ENCODE data around the gene SERPINA1. TPM values are rescaled to one million over a fixed set of nuclear protein-coding genes. Genes with fewer than 3 reads are reported as not detected.
A peak's percentile ranks its signal among the peaks of the same experiment; 100 is the strongest.

SERPINA1 gene
- polyA plus RNA-seq, 2 of the 4 experiments (the other 2 are of a cell fraction) = 0.34 to 2.2 TPM

DNA sequence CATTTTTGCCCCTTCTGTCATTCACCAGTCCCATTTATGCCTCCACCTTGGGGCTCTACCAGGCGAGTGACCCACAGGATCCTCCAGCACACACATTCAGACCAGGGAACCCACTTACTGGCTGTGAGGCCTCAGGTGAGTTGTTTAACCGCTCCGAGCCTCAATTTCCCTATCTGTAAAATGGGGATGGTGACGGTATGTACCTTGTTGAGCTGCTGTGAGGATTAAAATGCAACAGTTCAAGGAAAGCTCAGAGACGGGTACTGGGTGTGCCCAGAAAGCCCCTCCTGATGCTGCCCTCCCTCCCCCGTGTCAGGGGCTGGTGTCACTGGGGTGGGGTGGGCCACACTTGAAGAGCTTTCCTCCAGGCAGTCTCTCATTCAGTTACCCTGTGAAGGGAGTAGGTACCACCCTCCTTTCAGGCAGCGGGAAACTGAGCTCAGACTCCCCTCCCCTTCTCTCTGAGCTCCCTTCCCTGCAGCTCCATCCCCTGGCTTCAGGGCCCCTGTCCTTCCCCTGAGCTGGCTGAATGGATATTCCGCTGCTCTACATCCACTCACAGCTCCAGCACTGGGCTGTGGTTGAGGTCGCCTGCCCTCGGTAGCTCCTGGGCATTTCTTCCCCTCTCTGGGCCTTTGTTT lies 1.4 kb upstream of the SERPINA1 start:
- H3K9me3 ChIP-seq = no peaks in the 10 kb centered on the region
- CTCF ChIA-PET = interaction anchor here (0.6 to 0.7 kb wide), 2 partner anchors 13 to 48 kb away, joined by 3 read pairs; no protein-coding TSS in a partner anchor
- no peak overlapping the region; a peak in 1 of 6 replicates for H3K27ac ChIP-seq
- no peak for ATAC-seq
- no peak overlapping the region for H3K4me3 ChIP-seq
- POLR2A ChIA-PET = no interaction called here
- no peak for TF ChIP-seq TP53 (CRISPR knock-in tag; IDR thresholded peaks at IDR 0.05)
- TF ChIP-seq KDM1A (IDR thresholded peaks at IDR 0.05; ENCODE audit: low read depth) = peak; percentile 51; the same call in 1 of the 2 replicates
- TF ChIP-seq NR3C1 (IDR thresholded peaks at IDR 0.05) = no peak
- no peak for TF ChIP-seq HEYL (CRISPR knock-in tag; IDR thresholded peaks at IDR 0.05)
- no peak for FAIRE-seq
- no peak overlapping the region; the same call in 2 of the 3 replicates for H3K4me2 ChIP-seq
- 80% methylated on average over 10 of the region's 10 CpGs for WGBS (ENCODE audit: missing lambda C conversion rate)
- no peak for DNase-seq (ENCODE audit: low read depth in 1 of 2, low spot score in 1 of 2)
- 0 out of 3 replicates have a peak, but pooled peaks cover 5% of the 10 kb centered on the region for H3K4me1 ChIP-seq

DNA sequence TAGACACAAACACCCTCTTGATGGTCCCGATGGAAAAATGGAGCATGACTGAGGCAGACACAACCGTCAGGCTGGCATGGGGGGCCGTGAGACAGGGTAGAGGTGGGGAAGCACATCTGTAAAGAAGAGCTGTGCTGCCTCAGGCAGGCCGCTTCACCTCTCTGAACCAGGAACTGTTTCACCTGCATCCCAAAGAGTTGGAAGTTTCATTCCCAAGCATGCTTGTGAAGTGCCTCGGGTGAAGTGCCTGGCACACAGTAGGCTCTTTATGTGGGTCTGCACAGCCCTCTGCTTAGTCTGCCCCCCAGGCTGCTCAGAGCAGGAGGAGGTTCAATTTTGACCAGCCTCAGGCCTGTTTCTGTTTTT lies 685 bp upstream of the SERPINA1 start:
- TF ChIP-seq ESRRA (IDR thresholded peaks at IDR 0.05; ENCODE audit: borderline replicate concordance, low read length) (no peak), NPAS2 (CRISPR knock-in tag; IDR thresholded peaks at IDR 0.05; ENCODE audit: borderline replicate concordance) (no peak), ZC3H11A (IDR thresholded peaks at IDR 0.05) (no peak), RARB (CRISPR knock-in tag; IDR thresholded peaks at IDR 0.05) (no peak), JUN (IDR thresholded peaks at IDR 0.05) (no peak), CEBPB (IDR thresholded peaks at IDR 0.05) (no peak), TP53 (CRISPR knock-in tag; IDR thresholded peaks at IDR 0.05) (no peak), NR3C1 (IDR thresholded peaks at IDR 0.05) (no peak)
- TF ChIP-seq, protein P1, sequence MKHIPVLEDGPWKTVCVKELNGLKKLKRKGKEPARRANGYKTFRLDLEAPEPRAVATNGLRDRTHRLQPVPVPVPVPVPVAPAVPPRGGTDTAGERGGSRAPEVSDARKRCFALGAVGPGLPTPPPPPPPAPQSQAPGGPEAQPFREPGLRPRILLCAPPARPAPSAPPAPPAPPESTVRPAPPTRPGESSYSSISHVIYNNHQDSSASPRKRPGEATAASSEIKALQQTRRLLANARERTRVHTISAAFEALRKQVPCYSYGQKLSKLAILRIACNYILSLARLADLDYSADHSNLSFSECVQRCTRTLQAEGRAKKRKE (CRISPR knock-in tag; IDR thresholded peaks at IDR 0.05; ENCODE audit: low read depth) = no peak
- Histone ChIP-seq H3K9me3 (no peaks in the 10 kb centered on the region), H3K27ac (no peak overlapping the region), H3K4me3 (no peak overlapping the region), H3K4me1 (0 out of 3 replicates have a peak, but pooled peaks cover 5% of the 10 kb centered on the region), H3K4me2 (no peak overlapping the region)
- CTCF ChIA-PET = no interaction called here
- FAIRE-seq (no peak), DNase-seq (ENCODE audit: low read depth in 1 of 2, low spot score in 1 of 2) (no peak), ATAC-seq (no peak)
- WGBS (ENCODE audit: missing lambda C conversion rate) = 59% methylated on average over 5 of the region's 5 CpGs
- POLR2A ChIA-PET = no interaction called here

DNA sequence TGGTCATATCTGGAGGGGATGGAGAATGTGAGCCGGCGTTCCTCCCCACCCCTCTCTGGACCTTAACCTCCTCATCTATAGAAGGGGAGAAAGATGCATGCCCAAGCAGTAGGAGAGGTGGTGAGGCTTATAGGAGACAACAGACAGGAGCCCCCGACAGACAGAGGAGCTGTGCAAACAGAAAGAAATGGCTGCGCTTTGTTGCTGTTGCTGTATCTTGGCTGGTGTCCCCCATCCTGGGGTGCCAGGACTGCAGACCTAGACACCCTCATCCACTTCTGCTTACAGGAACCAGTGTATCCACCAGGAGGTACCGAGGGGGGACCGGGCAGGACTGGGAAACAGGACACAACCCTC lies 397 bp downstream of the SERPINA1 start:
- FAIRE-seq = no peak
- TF ChIP-seq RAD21 (conservative IDR thresholded peaks at IDR 0.05 in 1 of 2, IDR thresholded peaks at IDR 0.05 in 1 of 2) (no peak), EP300 (IDR thresholded peaks at IDR 0.05) (no peak), NR3C1 (IDR thresholded peaks at IDR 0.05) (no peak), KDM5A (IDR thresholded peaks at IDR 0.05) (no peak), TFCP2L1 (CRISPR knock-in tag; IDR thresholded peaks at IDR 0.05) (no peak), RARB (CRISPR knock-in tag; IDR thresholded peaks at IDR 0.05) (no peak), ZFP36 (IDR thresholded peaks at IDR 0.05; ENCODE audit: borderline replicate concordance, partially characterized antibody) (no peak), GATA3 (IDR thresholded peaks at IDR 0.05; ENCODE audit: borderline replicate concordance) (no peak), RNF2 (IDR thresholded peaks at IDR 0.05; ENCODE audit: borderline replicate concordance, low read depth) (no peak), FOSL2 (IDR thresholded peaks at IDR 0.05) (no peak), FOSL2 (CRISPR knock-in tag; IDR thresholded peaks at IDR 0.05) (no peak)
- TF ChIP-seq, protein P1 (CRISPR knock-in tag; IDR thresholded peaks at IDR 0.05; ENCODE audit: low read depth) = no peak
- TF ChIP-seq, protein P2, sequence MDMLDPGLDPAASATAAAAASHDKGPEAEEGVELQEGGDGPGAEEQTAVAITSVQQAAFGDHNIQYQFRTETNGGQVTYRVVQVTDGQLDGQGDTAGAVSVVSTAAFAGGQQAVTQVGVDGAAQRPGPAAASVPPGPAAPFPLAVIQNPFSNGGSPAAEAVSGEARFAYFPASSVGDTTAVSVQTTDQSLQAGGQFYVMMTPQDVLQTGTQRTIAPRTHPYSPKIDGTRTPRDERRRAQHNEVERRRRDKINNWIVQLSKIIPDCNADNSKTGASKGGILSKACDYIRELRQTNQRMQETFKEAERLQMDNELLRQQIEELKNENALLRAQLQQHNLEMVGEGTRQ (IDR thresholded peaks at IDR 0.05) = no peak
- 63% methylated on average over 6 of the region's 6 CpGs for WGBS (ENCODE audit: missing lambda C conversion rate)
- Histone ChIP-seq H3K4me1 (0 out of 3 replicates have a peak, but pooled peaks cover 5% of the 10 kb centered on the region), H3K9me3 (no peaks in the 10 kb centered on the region), H3K4me3 (no peak overlapping the region), H3K4me2 (no peak overlapping the region), H3K27ac (no peak overlapping the region)
- no peak for DNase-seq (ENCODE audit: low read depth in 1 of 2, low spot score in 1 of 2)
- POLR2A ChIA-PET = no interaction called here
- ATAC-seq = no peak; a peak in 1 of 6 replicates
- CTCF ChIA-PET = no interaction called here

Data from A549 (cell line).